Measurements from ENCODE around the gene FUT2. TPM values are rescaled to one million over a fixed set of nuclear protein-coding genes. Genes with fewer than 3 reads are reported as not detected.
A peak's percentile ranks its signal among the peaks of the same experiment; 100 is the strongest.
"Not testable (repeated sequence)": the region's sequence is repeated elsewhere in the genome, so short reads cannot be mapped to it uniquely, and the experiment has no call there.

The FUT2 gene
- total RNA-seq, 1 donor from 2014 or later, result 0.20 TPM

DNA sequence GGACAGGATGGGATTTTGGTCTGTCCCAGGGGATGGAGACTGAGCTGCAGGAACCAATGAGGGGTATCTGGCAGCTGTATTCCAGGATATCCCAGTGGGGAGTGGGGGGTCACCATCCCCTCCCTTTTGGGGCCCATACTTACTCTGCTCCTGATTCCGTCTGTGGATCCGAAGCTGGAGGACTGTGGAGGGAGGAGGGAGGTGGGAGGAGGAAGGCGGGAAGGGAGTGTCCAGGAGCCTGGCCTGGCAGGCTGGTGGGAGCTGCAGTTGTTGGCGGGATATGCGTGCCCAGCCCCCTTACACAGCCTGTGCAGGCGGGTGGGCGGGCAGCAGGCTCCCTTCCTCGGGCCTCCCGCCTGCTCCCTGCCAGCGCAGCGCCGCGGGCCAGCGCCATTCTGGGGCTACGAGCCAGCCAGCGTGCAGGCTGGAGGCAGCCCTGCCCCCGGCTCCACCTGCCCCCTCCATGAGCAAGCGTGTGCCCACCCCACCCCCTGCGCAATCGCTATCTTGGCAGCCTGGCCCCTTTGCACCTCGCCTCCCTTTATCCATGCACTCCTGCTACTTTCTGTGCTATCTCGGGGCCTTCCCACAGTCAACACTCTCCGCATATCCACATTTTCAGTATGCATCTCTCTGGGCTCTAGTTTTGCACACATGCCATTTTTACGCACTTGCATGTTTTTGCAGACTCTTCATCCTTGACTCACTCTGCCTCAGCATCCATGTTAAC, 21.0 kb downstream of the FUT2 start:
- Mint-ChIP-seq H3K9me3 (no peaks in the 10 kb centered on the region), H3K27me3 (ENCODE audit: low read depth) (no peaks in the 10 kb centered on the region), H3K4me3 (peak overlapping the region; percentile 49), H3K4me1 (peaks cover 49% of the 10 kb centered on the region), H3K27ac (peak overlapping the region; percentile 97), H3K36me3 (peaks cover 3% of the 10 kb centered on the region)
- TF ChIP-seq, protein P1, sequence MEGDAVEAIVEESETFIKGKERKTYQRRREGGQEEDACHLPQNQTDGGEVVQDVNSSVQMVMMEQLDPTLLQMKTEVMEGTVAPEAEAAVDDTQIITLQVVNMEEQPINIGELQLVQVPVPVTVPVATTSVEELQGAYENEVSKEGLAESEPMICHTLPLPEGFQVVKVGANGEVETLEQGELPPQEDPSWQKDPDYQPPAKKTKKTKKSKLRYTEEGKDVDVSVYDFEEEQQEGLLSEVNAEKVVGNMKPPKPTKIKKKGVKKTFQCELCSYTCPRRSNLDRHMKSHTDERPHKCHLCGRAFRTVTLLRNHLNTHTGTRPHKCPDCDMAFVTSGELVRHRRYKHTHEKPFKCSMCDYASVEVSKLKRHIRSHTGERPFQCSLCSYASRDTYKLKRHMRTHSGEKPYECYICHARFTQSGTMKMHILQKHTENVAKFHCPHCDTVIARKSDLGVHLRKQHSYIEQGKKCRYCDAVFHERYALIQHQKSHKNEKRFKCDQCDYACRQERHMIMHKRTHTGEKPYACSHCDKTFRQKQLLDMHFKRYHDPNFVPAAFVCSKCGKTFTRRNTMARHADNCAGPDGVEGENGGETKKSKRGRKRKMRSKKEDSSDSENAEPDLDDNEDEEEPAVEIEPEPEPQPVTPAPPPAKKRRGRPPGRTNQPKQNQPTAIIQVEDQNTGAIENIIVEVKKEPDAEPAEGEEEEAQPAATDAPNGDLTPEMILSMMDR (IDR thresholded peaks at IDR 0.05; ENCODE audit: unreplicated experiment), result no peak
- DNase-seq (ENCODE audit: low spot score in 2 of 2, unreplicated experiment in 2 of 2), result peak in 1 of 2 experiments; percentile 60

DNA sequence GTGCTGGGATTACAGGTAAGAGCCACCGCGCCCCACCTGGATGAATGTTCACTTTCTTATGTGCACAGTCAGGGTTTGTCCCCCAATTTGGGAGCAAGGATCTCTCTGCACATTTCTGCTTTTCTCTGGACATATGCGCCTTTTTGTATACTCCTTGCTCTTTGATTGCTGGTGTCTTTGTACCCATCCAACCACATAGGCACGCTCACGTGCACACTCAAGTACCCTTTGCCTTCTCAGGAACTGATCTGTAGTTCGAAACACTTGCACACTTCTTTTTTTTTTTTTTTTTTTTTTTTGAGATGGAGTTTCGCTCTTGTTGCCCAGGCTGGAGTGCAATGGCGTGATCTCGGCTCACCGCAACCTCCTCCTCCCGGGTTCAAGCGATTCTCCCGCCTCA, 22.3 kb downstream of the FUT2 start:
- not testable (repeated sequence) for H3K36me3 Mint-ChIP-seq; H3K27ac Mint-ChIP-seq; H3K9me3 Mint-ChIP-seq; DNase-seq (ENCODE audit: low spot score in 2 of 2, unreplicated experiment in 2 of 2); H3K4me3 Mint-ChIP-seq; H3K27me3 Mint-ChIP-seq (ENCODE audit: low read depth)
- H3K4me1 Mint-ChIP-seq, result peaks cover 44% of the 10 kb centered on the region

- peak overlapping the region; percentile 22 for H3K4me3 Mint-ChIP-seq
- no peaks in the 10 kb centered on the region for H3K27me3 Mint-ChIP-seq (ENCODE audit: low read depth)
- DNase-seq (ENCODE audit: low spot score in 2 of 2, unreplicated experiment in 2 of 2), result no peak
- TF ChIP-seq, protein P1 (IDR thresholded peaks at IDR 0.05; ENCODE audit: unreplicated experiment), result no peak
- H3K4me1 Mint-ChIP-seq, result peaks cover 42% of the 10 kb centered on the region
- no peaks in the 10 kb centered on the region for H3K9me3 Mint-ChIP-seq
- no peaks in the 10 kb centered on the region for H3K36me3 Mint-ChIP-seq
- peak overlapping the region; percentile 66 for H3K27ac Mint-ChIP-seq
Measured at GRCh38 chr19:48718711-48719231, 23.0 kb downstream of the FUT2 start.

GRCh38 chr19:48719263-48720171, 23.7 kb downstream of the FUT2 start, which contains the start of gene MAMSTR:
Gene MAMSTR (minus strand): TSS chr19:48719725. CDS start chr19:48719031, 694 bp downstream.
- H3K36me3 Mint-ChIP-seq, result no peaks in the 10 kb centered on the region
- no peaks in the 10 kb centered on the region for H3K9me3 Mint-ChIP-seq
- H3K4me3 Mint-ChIP-seq, result peak within 1 kb of the TSS; percentile 97
- DNase-seq (ENCODE audit: low spot score in 2 of 2, unreplicated experiment in 2 of 2), result no peak
- H3K27ac Mint-ChIP-seq, result peak within 1 kb of the TSS; percentile 99
- TF ChIP-seq, protein P1 (IDR thresholded peaks at IDR 0.05; ENCODE audit: unreplicated experiment), result no peak
- H3K4me1 Mint-ChIP-seq, result peaks cover 40% of the 10 kb centered on the region
- H3K27me3 Mint-ChIP-seq (ENCODE audit: low read depth), result no peaks in the 10 kb centered on the region

GRCh38 chr19:48720251-48720612, 24.5 kb downstream of the FUT2 start:
- no peak for DNase-seq (ENCODE audit: low spot score in 2 of 2, unreplicated experiment in 2 of 2)
- TF ChIP-seq, protein P1 (IDR thresholded peaks at IDR 0.05; ENCODE audit: unreplicated experiment), result no peak

More at GRCh38 chr19:48720251-48720612, 24.5 kb downstream of the FUT2 start:
- Mint-ChIP-seq H3K9me3 (no peaks in the 10 kb centered on the region), H3K27me3 (ENCODE audit: low read depth) (no peaks in the 10 kb centered on the region), H3K27ac (peak overlapping the region; percentile 99), H3K36me3 (no peaks in the 10 kb centered on the region), H3K4me3 (peak overlapping the region; percentile 97), H3K4me1 (peaks cover 36% of the 10 kb centered on the region)
